CD14-positive monocyte (primary cell): ENCODE results near the gene FAM53A. TPM values are rescaled to one million over a fixed set of nuclear protein-coding genes. Genes with fewer than 3 reads are reported as not detected.

ENCODE experiments used
- DNase-seq, 3 donors: peaks; one replicate each; pipeline ENCODE4 v3.0.0-alpha.2; 2011 to 2022
- H2AFZ ChIP-seq: 2 replicates; pipeline ENCODE4 v1.6.0; 2012; ENCODE audit warnings: mild to moderate bottlenecking, low read depth, low read length, inconsistent platforms; ENCODE audit not compliant: insufficient read depth, poor library complexity, severe bottlenecking
- H3K27ac ChIP-seq, 2 donors: 1 replicate in 1 of 2; 2 replicates in 1 of 2; pipeline ENCODE4 v1.5.1; 2012 to 2013; ENCODE audit warnings: low read length in 2 of 2, control low read depth in 1 of 2, inconsistent platforms in 1 of 2, low read depth in 1 of 2, mild to moderate bottlenecking in 1 of 2
- H3K27me3 ChIP-seq, 2 donors: one replicate each; pipeline versions ENCODE4 v1.6.0 to v1.6.1; 2011 to 2013; ENCODE audit warnings: low read length in 2 of 2; ENCODE audit not compliant: control insufficient read depth in 2 of 2, insufficient read depth in 2 of 2
- H3K36me3 ChIP-seq, 2 donors: replicated peaks in 1 of 2; 1 replicate in 1 of 2; 2 replicates in 1 of 2; pipeline versions ENCODE4 v1.5.1 to v1.6.1; 2012 to 2013; ENCODE audit warnings: low read length in 2 of 2, control low read depth in 1 of 2, inconsistent platforms in 1 of 2, mild to moderate bottlenecking in 1 of 2; ENCODE audit not compliant: insufficient read depth in 2 of 2, control insufficient read depth in 1 of 2
- H3K4me1 ChIP-seq, 2 donors: 1 replicate in 1 of 2; 2 replicates in 1 of 2; pipeline versions ENCODE4 v1.5.1 to v1.6.1; 2012 to 2013; ENCODE audit warnings: low read length in 2 of 2, control low read depth in 1 of 2, inconsistent platforms in 1 of 2, mild to moderate bottlenecking in 1 of 2, moderate library complexity in 1 of 2; ENCODE audit not compliant: insufficient read depth in 2 of 2, control insufficient read depth in 1 of 2
- H3K4me2 ChIP-seq: replicated peaks from 2 replicates; pipeline ENCODE3; 2012; ENCODE audit warnings: low read length, moderate library complexity, mild to moderate bottlenecking; ENCODE audit not compliant: poor library complexity, severe bottlenecking; ENCODE audit errors: extremely low read depth
- H3K4me3 ChIP-seq, 3 experiments: fragments of 200-600 bp in 1 of 3; sonication (generic) in 1 of 3; replicated peaks in 1 of 3; 1 replicate in 2 of 3; 2 replicates in 1 of 3; pipeline ENCODE4 v1.5.1; 2011 to 2013; ENCODE audit warnings: low read length in 3 of 3, mild to moderate bottlenecking in 3 of 3, control low read depth in 2 of 3, low read depth in 2 of 3, inconsistent platforms in 1 of 3, moderate library complexity in 1 of 3
- H3K79me2 ChIP-seq: 2 replicates; pipeline ENCODE4 v1.6.0; 2012; ENCODE audit warnings: mild to moderate bottlenecking, control low read depth, inconsistent platforms, low read length, moderate library complexity; ENCODE audit not compliant: insufficient read depth
- H3K9ac ChIP-seq: 2 replicates; pipeline ENCODE4 v1.6.0; 2017; ENCODE audit warnings: low read length, mild to moderate bottlenecking; ENCODE audit not compliant: insufficient read depth, poor library complexity, severe bottlenecking
- H3K9me3 ChIP-seq, 2 donors: replicated peaks in 1 of 2; 1 replicate in 1 of 2; 2 replicates in 1 of 2; pipeline versions ENCODE4 v1.5.1 to v1.6.1; 2012 to 2013; ENCODE audit warnings: low read length in 2 of 2, control low read depth in 1 of 2; ENCODE audit not compliant: control insufficient read depth in 1 of 2, insufficient read depth in 1 of 2
- H4K20me1 ChIP-seq: 2 replicates; pipeline ENCODE4 v1.6.0; 2012; ENCODE audit warnings: mild to moderate bottlenecking, low read length, control low read depth, moderate library complexity; ENCODE audit not compliant: insufficient read depth
- H3K27ac Mint-ChIP-seq, 7 donors: one replicate each; pipeline ENCODE4 v1.8.0; 2020; ENCODE audit warnings: mild to moderate bottlenecking in 7 of 7, mixed read lengths in 7 of 7, moderate library complexity in 6 of 7, inconsistent platforms in 2 of 7
- H3K27me3 Mint-ChIP-seq, 3 donors: one replicate each; pipeline ENCODE4 v1.8.0; 2021 to 2022; ENCODE audit warnings: low read depth in 3 of 3, mild to moderate bottlenecking in 3 of 3, mixed read lengths in 3 of 3, moderate library complexity in 3 of 3, inconsistent platforms in 1 of 3
- H3K36me3 Mint-ChIP-seq, 2 donors: one replicate each; pipeline ENCODE4 v1.8.0; 2020; ENCODE audit warnings: mixed read lengths in 2 of 2, inconsistent platforms in 1 of 2, mild to moderate bottlenecking in 1 of 2
- H3K4me1 Mint-ChIP-seq: one replicate; pipeline ENCODE4 v1.8.0; 2020; ENCODE audit warnings: mild to moderate bottlenecking, mixed read lengths
- H3K4me3 Mint-ChIP-seq, 2 donors: one replicate each; pipeline ENCODE4 v1.8.0; 2020; ENCODE audit warnings: mild to moderate bottlenecking in 2 of 2, mixed read lengths in 2 of 2, moderate library complexity in 1 of 2
- H3K9me3 Mint-ChIP-seq, 7 donors: one replicate each; pipeline ENCODE4 v1.8.0; 2020 to 2022; ENCODE audit warnings: mixed read lengths in 7 of 7, mild to moderate bottlenecking in 6 of 7, moderate library complexity in 6 of 7, inconsistent platforms in 2 of 7
- CTCF ChIP-seq: fragments of 200-600 bp; IDR thresholded peaks from one replicate; pipeline ENCODE4 v1.8.0; 2022; ENCODE audit warnings: antibody characterized with exemption, mild to moderate bottlenecking
- WGBS: methylation state at CpG from one replicate; pipeline ENCODE4 v1.1.5; 2013; ENCODE audit warnings: missing lambda C conversion rate; ENCODE audit not compliant: insufficient coverage; 5-methylcytosine and 5-hydroxymethylcytosine counted together
- intact Hi-C, 2 donors: fragments of 100-400 bp; cut with micrococcal nuclease; formaldehyde crosslinking; loops; one replicate each; pipeline versions ENCODE4 v1.15.0 to v1.15.1; 2023
- polyA plus RNA-seq, 3 donors: library from polyadenylated mRNA; depleted of rRNA in 1 of 3; unstranded in 2 of 3; stranded (reverse) in 1 of 3; fragments of 300-500 nt in 2 of 3; fragments of >200 nt in 1 of 3; fragmentation: Illumina TruSeq in 2 of 3; gene quantifications; 1 replicate in 2 of 3; 2 replicates in 1 of 3; pipeline ENCODE4 v1.2.3, GENCODE V29; 2012 to 2021

The FAM53A gene
- polyA plus RNA-seq, 3 donors, result 0.40 to 0.82 (median 0.76) TPM

- Mint-ChIP-seq H3K9me3 (no peaks in the 10 kb centered on the region), H3K36me3 (no peaks in the 10 kb centered on the region), H3K27ac (peak overlapping the region in 1 of 7 donors; percentile 50), H3K4me1 (no peaks in the 10 kb centered on the region), H3K4me3 (no peak overlapping the region), H3K27me3 (peaks cover 0 to 2% (median 0%) of the 10 kb centered on the region in 3 donors)
- Histone ChIP-seq H4K20me1 (no peaks in the 10 kb centered on the region), H3K79me2 (no peaks in the 10 kb centered on the region), H3K4me1 (no peaks in the 10 kb centered on the region), H3K4me3 (no peak overlapping the region), H3K27me3 (no peaks in the 10 kb centered on the region), H2AFZ (no peak overlapping the region), H3K9ac (no peak overlapping the region), H3K4me2 (no peak overlapping the region), H3K36me3 (no peaks in the 10 kb centered on the region), H3K27ac (no peak overlapping the region), H3K9me3 (no peaks in the 10 kb centered on the region)
- intact Hi-C loops, result no loop called here
- no peak for TF ChIP-seq CTCF
- DNase-seq, result no peak
- WGBS, result no CpG with 5 or more reads among the region's 8 CpGs
Observed at GRCh38 chr4:1664141-1664540, 20.0 kb downstream of the FAM53A start.

- TF ChIP-seq CTCF, result no peak
- 96% methylated on average over 2 of the region's 5 CpGs for WGBS
- H3K4me2 ChIP-seq, result no peak overlapping the region
- Mint-ChIP-seq H3K4me3 (no peak overlapping the region), H3K36me3 (no peaks in the 10 kb centered on the region), H3K9me3 (no peaks in the 10 kb centered on the region), H3K27me3 (peaks cover 0 to 2% (median 0%) of the 10 kb centered on the region in 3 donors), H3K4me1 (no peaks in the 10 kb centered on the region), H3K27ac (no peak overlapping the region)
- no peaks in the 10 kb centered on the region for H3K9me3 ChIP-seq
- H3K9ac ChIP-seq, result no peak overlapping the region
- H4K20me1 ChIP-seq, result no peaks in the 10 kb centered on the region
- intact Hi-C loops, result no loop called here
- no peak overlapping the region for H3K4me3 ChIP-seq
- H3K79me2 ChIP-seq, result no peaks in the 10 kb centered on the region
- H3K27me3 ChIP-seq, result no peaks in the 10 kb centered on the region
- H3K27ac ChIP-seq, result no peak overlapping the region
- no peak overlapping the region for H2AFZ ChIP-seq
- no peaks in the 10 kb centered on the region for H3K36me3 ChIP-seq
- DNase-seq, result no peak
- no peaks in the 10 kb centered on the region for H3K4me1 ChIP-seq
Observed at GRCh38 chr4:1663549-1663948, 20.6 kb downstream of the FAM53A start.
